ENCODE results near the gene RAD51B. TPM values are rescaled to one million over a fixed set of nuclear protein-coding genes. Genes with fewer than 3 reads are reported as not detected.
A peak's percentile ranks its signal among the peaks of the same experiment; 100 is the strongest.

The RAD51B gene
- total and polyA plus RNA-seq, 2 donors (not counting 1 experiment from before 2014, with no cell fraction given), result 4.6 to 16.3 TPM

DNA sequence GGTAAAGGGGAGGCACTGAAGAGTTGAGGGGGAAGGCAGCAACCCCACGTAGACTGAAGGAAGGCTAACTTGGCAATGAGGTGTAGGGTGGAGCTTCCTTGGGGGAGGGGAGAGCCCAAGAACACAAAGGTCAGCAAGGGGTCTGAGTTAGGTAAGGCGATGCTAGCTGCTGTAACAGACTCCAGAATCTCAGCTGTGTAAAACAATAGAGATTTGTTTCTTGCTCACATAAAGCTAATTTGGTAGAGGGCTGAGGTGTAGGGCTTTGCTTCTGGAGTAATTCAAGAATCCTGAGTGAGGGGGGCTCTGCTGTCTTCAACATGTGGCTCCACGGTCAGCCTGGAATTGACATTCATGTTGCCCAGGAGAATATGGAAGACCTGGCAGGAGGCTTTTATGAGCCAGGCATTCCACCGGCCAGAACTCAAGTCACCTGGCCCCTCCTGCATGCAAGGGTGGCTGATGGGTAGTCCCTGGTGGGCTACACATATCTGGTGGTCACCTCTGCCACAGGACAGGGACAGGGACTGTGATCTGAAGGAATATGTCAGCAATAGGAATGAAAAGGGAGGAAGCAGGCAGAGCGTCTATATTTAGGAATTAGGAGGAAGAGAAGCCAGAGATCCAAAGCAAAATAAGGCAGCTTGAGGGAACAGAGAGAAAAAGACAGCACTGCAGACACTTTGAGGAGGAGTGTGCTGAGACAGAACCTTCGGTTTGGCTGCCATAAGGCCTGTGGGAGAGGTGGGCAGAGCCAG is 819.6 kb downstream of the RAD51B start:
- Histone ChIP-seq H3K79me2 (ENCODE audit: control insufficient read depth, insufficient read depth, low read length) (no peaks in the 10 kb centered on the region), H3K9ac (ENCODE audit: insufficient read depth, low read length) (no peak overlapping the region), H4K20me1 (ENCODE audit: control insufficient read depth, extremely low read depth, insufficient read depth, low read length) (no peaks in the 10 kb centered on the region), H3K4me3 (replicated peaks in 1 of 4; ENCODE audit: control extremely low read depth in 1 of 4, insufficient read depth in 1 of 4, low read depth in 3 of 4, low read length in 4 of 4) (no peak overlapping the region), H3K27ac (ENCODE audit: insufficient read depth, low read length) (no peak overlapping the region), H3K4me1 (ENCODE audit: control insufficient read depth, extremely low read depth, insufficient read depth, low read length) (peaks cover 13% of the 10 kb centered on the region), H3K9me3 (ENCODE audit: control insufficient read depth, insufficient read depth, low read depth, low read length) (no peaks in the 10 kb centered on the region), H3K4me2 (ENCODE audit: extremely low read depth, insufficient read depth, low read length) (no peak overlapping the region), H3K36me3 (ENCODE audit: control insufficient read depth, insufficient read depth, low read length) (no peaks in the 10 kb centered on the region), H3K27me3 (ENCODE audit: control insufficient read depth, insufficient read depth, low read length) (no peaks in the 10 kb centered on the region), H2AFZ (ENCODE audit: low read length) (peak overlapping the region; percentile 8)
- no peak for TF ChIP-seq CTCF (conservative IDR thresholded peaks at IDR 0.05 in 1 of 2, IDR thresholded peaks at IDR 0.05 in 1 of 2; ENCODE audit: low read depth in 1 of 2, low read length in 2 of 2)
- no peak for TF ChIP-seq EZH2 (IDR thresholded peaks at IDR 0.05; ENCODE audit: low read length, missing control alignments)
- DNase-seq (ENCODE audit: low read depth in 2 of 2), result no peak

DNA sequence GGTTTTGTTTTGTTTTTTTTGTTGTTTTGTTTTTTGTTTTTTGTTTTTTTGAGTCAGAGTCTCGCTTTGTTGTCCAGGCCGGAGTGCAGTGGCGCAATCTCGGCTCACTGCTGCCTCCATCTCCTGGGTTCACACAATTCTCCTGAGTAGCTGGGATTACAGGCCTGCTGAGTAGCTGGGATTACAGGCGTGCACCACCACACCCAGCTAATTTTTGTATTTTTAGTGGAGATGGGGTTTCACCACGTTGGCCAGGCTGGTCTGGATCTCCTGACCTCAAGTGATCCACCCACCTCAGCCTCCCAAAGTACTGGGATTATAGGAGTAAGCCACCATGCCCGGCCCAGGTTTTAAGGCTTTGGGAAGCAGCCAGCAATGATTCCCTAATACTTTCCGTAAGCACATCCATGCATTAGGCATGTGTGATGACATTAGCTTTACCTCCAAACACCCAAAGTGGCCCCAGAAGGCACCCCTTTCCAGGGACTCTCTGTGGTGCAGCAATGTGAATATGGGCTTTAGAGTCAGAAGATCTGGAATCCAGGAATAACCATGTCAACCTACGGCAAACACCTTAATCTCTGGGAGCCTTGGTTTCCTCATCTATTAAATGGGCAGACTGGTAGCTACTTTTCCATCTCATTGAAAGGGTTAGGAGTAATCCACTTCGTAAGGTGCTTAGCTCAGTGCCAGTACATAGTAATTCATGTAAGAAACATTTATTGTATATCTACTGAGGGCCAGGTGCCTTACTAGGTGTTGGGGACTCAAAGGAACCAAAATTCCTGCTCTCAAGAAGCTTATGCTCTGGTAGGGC is 820.4 kb downstream of the RAD51B start:
- no peaks in the 10 kb centered on the region for H4K20me1 ChIP-seq (ENCODE audit: control insufficient read depth, extremely low read depth, insufficient read depth, low read length)
- no peak overlapping the region for H3K4me2 ChIP-seq (ENCODE audit: extremely low read depth, insufficient read depth, low read length)
- H2AFZ ChIP-seq (ENCODE audit: low read length), result no peak overlapping the region
- no peak overlapping the region for H3K4me3 ChIP-seq (replicated peaks in 1 of 4; ENCODE audit: control extremely low read depth in 1 of 4, insufficient read depth in 1 of 4, low read depth in 3 of 4, low read length in 4 of 4)
- no peak overlapping the region for H3K9ac ChIP-seq (ENCODE audit: insufficient read depth, low read length)
- no peak overlapping the region for H3K27ac ChIP-seq (ENCODE audit: insufficient read depth, low read length)
- no peaks in the 10 kb centered on the region for H3K79me2 ChIP-seq (ENCODE audit: control insufficient read depth, insufficient read depth, low read length)
- no peaks in the 10 kb centered on the region for H3K9me3 ChIP-seq (ENCODE audit: control insufficient read depth, insufficient read depth, low read depth, low read length)
- no peaks in the 10 kb centered on the region for H3K36me3 ChIP-seq (ENCODE audit: control insufficient read depth, insufficient read depth, low read length)
- no peaks in the 10 kb centered on the region for H3K27me3 ChIP-seq (ENCODE audit: control insufficient read depth, insufficient read depth, low read length)
- DNase-seq (ENCODE audit: low read depth in 2 of 2), result no peak
- peaks cover 13% of the 10 kb centered on the region for H3K4me1 ChIP-seq (ENCODE audit: control insufficient read depth, extremely low read depth, insufficient read depth, low read length)
- no peak for TF ChIP-seq EZH2 (IDR thresholded peaks at IDR 0.05; ENCODE audit: low read length, missing control alignments)
- no peak for TF ChIP-seq CTCF (conservative IDR thresholded peaks at IDR 0.05 in 1 of 2, IDR thresholded peaks at IDR 0.05 in 1 of 2; ENCODE audit: low read depth in 1 of 2, low read length in 2 of 2)

- TF ChIP-seq CTCF (conservative IDR thresholded peaks at IDR 0.05 in 1 of 2, IDR thresholded peaks at IDR 0.05 in 1 of 2; ENCODE audit: low read depth in 1 of 2, low read length in 2 of 2), result no peak
- no peak for TF ChIP-seq EZH2 (IDR thresholded peaks at IDR 0.05; ENCODE audit: low read length, missing control alignments)
- Histone ChIP-seq H3K4me1 (ENCODE audit: control insufficient read depth, extremely low read depth, insufficient read depth, low read length) (no peaks in the 10 kb centered on the region), H4K20me1 (ENCODE audit: control insufficient read depth, extremely low read depth, insufficient read depth, low read length) (no peaks in the 10 kb centered on the region), H2AFZ (ENCODE audit: low read length) (no peak overlapping the region), H3K79me2 (ENCODE audit: control insufficient read depth, insufficient read depth, low read length) (no peaks in the 10 kb centered on the region), H3K27ac (ENCODE audit: insufficient read depth, low read length) (no peak overlapping the region), H3K36me3 (ENCODE audit: control insufficient read depth, insufficient read depth, low read length) (no peaks in the 10 kb centered on the region), H3K4me3 (replicated peaks in 1 of 4; ENCODE audit: control extremely low read depth in 1 of 4, insufficient read depth in 1 of 4, low read depth in 3 of 4, low read length in 4 of 4) (no peak overlapping the region), H3K4me2 (ENCODE audit: extremely low read depth, insufficient read depth, low read length) (no peak overlapping the region), H3K27me3 (ENCODE audit: control insufficient read depth, insufficient read depth, low read length) (no peaks in the 10 kb centered on the region), H3K9me3 (ENCODE audit: control insufficient read depth, insufficient read depth, low read depth, low read length) (no peaks in the 10 kb centered on the region), H3K9ac (ENCODE audit: insufficient read depth, low read length) (no peak overlapping the region)
- DNase-seq (ENCODE audit: low read depth in 2 of 2), result no peak
Observed at GRCh38 chr14:68643673-68644072, 824.1 kb downstream of the RAD51B start.
